Liver (tissue), 9 donors: ENCODE data around the gene TPSG1. TPM values are rescaled to one million over a fixed set of nuclear protein-coding genes. Genes with fewer than 3 reads are reported as not detected.

Experiments used
- DNase-seq: peaks from one replicate; pipeline ENCODE4 v3.0.0-alpha.2; 2017; ENCODE audit warnings: low spot score
- H3K27ac ChIP-seq, 2 donors: one replicate each; pipeline ENCODE4 v1.7.0; 2013; ENCODE audit warnings: inconsistent platforms in 2 of 2, low read length in 2 of 2, control low read depth in 1 of 2, low read depth in 1 of 2, mild to moderate bottlenecking in 1 of 2
- H3K27me3 ChIP-seq, 4 donors: one replicate each; pipeline versions ENCODE4 v1.6.1 to v1.7.0; 2013; ENCODE audit warnings: low read length in 3 of 4, inconsistent platforms in 1 of 4, mild to moderate bottlenecking in 1 of 4, moderate library complexity in 1 of 4; ENCODE audit not compliant: control insufficient read depth in 4 of 4, insufficient read depth in 4 of 4
- H3K36me3 ChIP-seq, 4 donors: one replicate each; pipeline versions ENCODE4 v1.6.1 to v1.7.0; 2013; ENCODE audit warnings: low read length in 3 of 4, mild to moderate bottlenecking in 3 of 4, low read depth in 1 of 4, moderate library complexity in 1 of 4; ENCODE audit not compliant: control insufficient read depth in 4 of 4, insufficient read depth in 3 of 4
- H3K4me1 ChIP-seq, 4 donors: one replicate each; pipeline versions ENCODE4 v1.6.1 to v1.7.0; 2013; ENCODE audit warnings: low read length in 3 of 4, mild to moderate bottlenecking in 3 of 4, moderate library complexity in 1 of 4; ENCODE audit not compliant: control insufficient read depth in 4 of 4, insufficient read depth in 4 of 4
- H3K4me3 ChIP-seq, 3 donors: one replicate each; pipeline versions ENCODE4 v1.6.1 to v1.7.0; 2013; ENCODE audit warnings: low read length in 3 of 3, control low read depth in 1 of 3, low read depth in 1 of 3, mild to moderate bottlenecking in 1 of 3
- H3K9ac ChIP-seq, 2 donors: one replicate each; pipeline ENCODE4 v1.7.0; 2013; ENCODE audit warnings: low read length in 2 of 2, mild to moderate bottlenecking in 2 of 2, moderate library complexity in 2 of 2, control low read depth in 1 of 2, low read depth in 1 of 2
- H3K9me3 ChIP-seq, 4 donors: one replicate each; pipeline versions ENCODE4 v1.6.1 to v1.7.0; 2013; ENCODE audit warnings: low read length in 3 of 4; ENCODE audit not compliant: control insufficient read depth in 4 of 4
- ATF3 ChIP-seq: IDR thresholded peaks from 2 replicates; pipeline ENCODE4 v1.6.1; 2016; ENCODE audit warnings: antibody characterized with exemption
- CTCF ChIP-seq: fragments of 150-350 bp; IDR thresholded peaks from 2 replicates; pipeline ENCODE4 v1.5.1; 2017; ENCODE audit warnings: improper control_type of control experiment, low read depth, low read length; ENCODE audit not compliant: missing input control
- EGR1 ChIP-seq, 2 donors: IDR thresholded peaks; 2 replicates each; pipeline ENCODE4 v1.6.1; 2016 to 2018; ENCODE audit warnings: antibody characterized with exemption in 2 of 2, low read depth in 2 of 2
- FOXA1 ChIP-seq: IDR thresholded peaks from 2 replicates; pipeline ENCODE4 v1.6.1; 2016; ENCODE audit warnings: antibody characterized with exemption
- FOXA2 ChIP-seq: IDR thresholded peaks from 2 replicates; pipeline ENCODE4 v1.6.1; 2016; ENCODE audit warnings: antibody characterized with exemption
- GABPA ChIP-seq, 2 donors: IDR thresholded peaks in 1 of 2; conservative IDR thresholded peaks in 1 of 2; 2 replicates each; pipeline ENCODE4 v1.6.1; 2016; ENCODE audit warnings: antibody characterized with exemption in 2 of 2, mild to moderate bottlenecking in 1 of 2, moderate library complexity in 1 of 2
- HNF4A ChIP-seq, 2 donors: conservative IDR thresholded peaks; 2 replicates each; pipeline ENCODE4 v1.6.1; 2016; ENCODE audit warnings: antibody characterized with exemption in 2 of 2, mild to moderate bottlenecking in 2 of 2
- HNF4G ChIP-seq: IDR thresholded peaks from 2 replicates; pipeline ENCODE4 v1.6.1; 2016; ENCODE audit warnings: antibody characterized with exemption
- JUND ChIP-seq, 2 donors: IDR thresholded peaks; 2 replicates each; pipeline ENCODE4 v1.6.1; 2016; ENCODE audit warnings: antibody characterized with exemption in 2 of 2
- MAX ChIP-seq: IDR thresholded peaks from 2 replicates; pipeline ENCODE4 v1.6.1; 2016; ENCODE audit warnings: antibody characterized with exemption
- NR2F2 ChIP-seq: IDR thresholded peaks from 2 replicates; pipeline ENCODE4 v1.6.1; 2016; ENCODE audit warnings: antibody characterized with exemption
- RAD21 ChIP-seq, 2 donors: IDR thresholded peaks; 2 replicates each; pipeline ENCODE4 v1.6.1; 2016; ENCODE audit warnings: antibody characterized with exemption in 2 of 2, mild to moderate bottlenecking in 2 of 2
- RXRA ChIP-seq, 2 donors: IDR thresholded peaks; 2 replicates each; pipeline ENCODE4 v1.6.1; 2017 to 2018; ENCODE audit warnings: antibody characterized with exemption in 2 of 2, mild to moderate bottlenecking in 1 of 2
- SP1 ChIP-seq: IDR thresholded peaks from 2 replicates; pipeline ENCODE4 v1.6.1; 2018; ENCODE audit warnings: antibody characterized with exemption, mild to moderate bottlenecking
- TAF1 ChIP-seq: conservative IDR thresholded peaks from 2 replicates; pipeline ENCODE4 v1.6.1; 2016; ENCODE audit warnings: antibody characterized with exemption, mild to moderate bottlenecking
- YY1 ChIP-seq: IDR thresholded peaks from 2 replicates; pipeline ENCODE4 v1.6.1; 2016; ENCODE audit warnings: antibody characterized with exemption, mild to moderate bottlenecking
- WGBS: extraction: QIAGEN DNeasy Blood & Tissue Kit; methylation state at CpG from one replicate; pipeline ENCODE4 v1.1.7; 2013; 5-methylcytosine and 5-hydroxymethylcytosine counted together
- polyA plus RNA-seq, 2 donors: library from polyadenylated mRNA; stranded (reverse) in 1 of 2; unstranded in 1 of 2; fragments of 200-250 nt in 1 of 2; fragments of >200 nt in 1 of 2; fragmentation: Nextera tagmentation in 1 of 2; extraction: Ambion mirVana in 1 of 2; gene quantifications; one replicate each; pipeline versions ENCODE4 v1.2.1 to v1.2.3, GENCODE V29; 2013 to 2015
- total RNA-seq, 2 donors: library from RNA; depleted of rRNA; stranded (reverse); fragments of >200 nt; gene quantifications; one replicate each; pipeline ENCODE4 v1.2.3, GENCODE V29; 2014
- TF ChIP-seq, protein P1 (sequence below): IDR thresholded peaks from 2 replicates; pipeline ENCODE4 v1.6.1; 2016; ENCODE audit warnings: antibody characterized with exemption, mild to moderate bottlenecking
- TF ChIP-seq, protein P2 (sequence below): IDR thresholded peaks from 2 replicates; pipeline ENCODE4 v1.6.1; 2016; ENCODE audit warnings: antibody characterized with exemption
- donor health status: healthy.
- donor health status: healthy.
- donor health status: healthy.
- donor health status: healthy.
- donor health status: healthy.

TPSG1 gene
- total and polyA plus RNA-seq, 4 donors = 0.55 TPM; not detected in 3

DNA sequence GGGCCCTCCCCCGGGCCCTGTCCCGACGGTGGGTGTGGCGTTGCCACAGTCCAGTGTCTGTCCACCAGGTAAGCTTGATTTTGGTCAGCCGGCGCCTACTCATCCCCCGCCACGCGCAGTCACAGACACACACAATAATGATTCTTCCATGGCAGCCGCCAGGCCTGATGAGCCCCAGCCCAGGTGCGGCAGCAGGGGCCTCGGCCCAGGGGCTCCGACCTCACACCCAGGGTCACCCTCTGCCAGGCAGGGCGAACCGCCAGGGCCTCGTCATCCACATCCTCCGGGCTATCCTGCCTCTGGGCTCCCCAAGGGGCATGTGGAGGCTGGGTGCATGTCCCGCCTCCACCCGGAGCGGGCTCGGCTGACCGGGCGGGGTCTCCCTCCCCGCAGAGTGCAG is 7.5 kb downstream of the TPSG1 start:
- no peak overlapping the region for H3K4me3 ChIP-seq
- H3K9ac ChIP-seq = no peak overlapping the region
- H3K27me3 ChIP-seq = no peaks in the 10 kb centered on the region
- no peak for TF ChIP-seq FOXA1
- no peak for TF ChIP-seq NR2F2
- no peak for TF ChIP-seq FOXA2
- TF ChIP-seq HNF4G = no peak
- TF ChIP-seq, protein P1, sequence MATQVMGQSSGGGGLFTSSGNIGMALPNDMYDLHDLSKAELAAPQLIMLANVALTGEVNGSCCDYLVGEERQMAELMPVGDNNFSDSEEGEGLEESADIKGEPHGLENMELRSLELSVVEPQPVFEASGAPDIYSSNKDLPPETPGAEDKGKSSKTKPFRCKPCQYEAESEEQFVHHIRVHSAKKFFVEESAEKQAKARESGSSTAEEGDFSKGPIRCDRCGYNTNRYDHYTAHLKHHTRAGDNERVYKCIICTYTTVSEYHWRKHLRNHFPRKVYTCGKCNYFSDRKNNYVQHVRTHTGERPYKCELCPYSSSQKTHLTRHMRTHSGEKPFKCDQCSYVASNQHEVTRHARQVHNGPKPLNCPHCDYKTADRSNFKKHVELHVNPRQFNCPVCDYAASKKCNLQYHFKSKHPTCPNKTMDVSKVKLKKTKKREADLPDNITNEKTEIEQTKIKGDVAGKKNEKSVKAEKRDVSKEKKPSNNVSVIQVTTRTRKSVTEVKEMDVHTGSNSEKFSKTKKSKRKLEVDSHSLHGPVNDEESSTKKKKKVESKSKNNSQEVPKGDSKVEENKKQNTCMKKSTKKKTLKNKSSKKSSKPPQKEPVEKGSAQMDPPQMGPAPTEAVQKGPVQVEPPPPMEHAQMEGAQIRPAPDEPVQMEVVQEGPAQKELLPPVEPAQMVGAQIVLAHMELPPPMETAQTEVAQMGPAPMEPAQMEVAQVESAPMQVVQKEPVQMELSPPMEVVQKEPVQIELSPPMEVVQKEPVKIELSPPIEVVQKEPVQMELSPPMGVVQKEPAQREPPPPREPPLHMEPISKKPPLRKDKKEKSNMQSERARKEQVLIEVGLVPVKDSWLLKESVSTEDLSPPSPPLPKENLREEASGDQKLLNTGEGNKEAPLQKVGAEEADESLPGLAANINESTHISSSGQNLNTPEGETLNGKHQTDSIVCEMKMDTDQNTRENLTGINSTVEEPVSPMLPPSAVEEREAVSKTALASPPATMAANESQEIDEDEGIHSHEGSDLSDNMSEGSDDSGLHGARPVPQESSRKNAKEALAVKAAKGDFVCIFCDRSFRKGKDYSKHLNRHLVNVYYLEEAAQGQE = no peak
- TF ChIP-seq GABPA (IDR thresholded peaks at IDR 0.05 in 1 of 2, conservative IDR thresholded peaks at IDR 0.05 in 1 of 2) = no peak
- no peak for TF ChIP-seq ATF3
- TF ChIP-seq, protein P2, sequence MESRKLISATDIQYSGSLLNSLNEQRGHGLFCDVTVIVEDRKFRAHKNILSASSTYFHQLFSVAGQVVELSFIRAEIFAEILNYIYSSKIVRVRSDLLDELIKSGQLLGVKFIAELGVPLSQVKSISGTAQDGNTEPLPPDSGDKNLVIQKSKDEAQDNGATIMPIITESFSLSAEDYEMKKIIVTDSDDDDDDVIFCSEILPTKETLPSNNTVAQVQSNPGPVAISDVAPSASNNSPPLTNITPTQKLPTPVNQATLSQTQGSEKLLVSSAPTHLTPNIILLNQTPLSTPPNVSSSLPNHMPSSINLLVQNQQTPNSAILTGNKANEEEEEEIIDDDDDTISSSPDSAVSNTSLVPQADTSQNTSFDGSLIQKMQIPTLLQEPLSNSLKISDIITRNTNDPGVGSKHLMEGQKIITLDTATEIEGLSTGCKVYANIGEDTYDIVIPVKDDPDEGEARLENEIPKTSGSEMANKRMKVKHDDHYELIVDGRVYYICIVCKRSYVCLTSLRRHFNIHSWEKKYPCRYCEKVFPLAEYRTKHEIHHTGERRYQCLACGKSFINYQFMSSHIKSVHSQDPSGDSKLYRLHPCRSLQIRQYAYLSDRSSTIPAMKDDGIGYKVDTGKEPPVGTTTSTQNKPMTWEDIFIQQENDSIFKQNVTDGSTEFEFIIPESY = no peak
- TF ChIP-seq RXRA (IDR thresholded peaks at IDR 0.05) = no peak
- no peak for TF ChIP-seq SP1
- no peak for TF ChIP-seq CTCF
- no peak for TF ChIP-seq EGR1 (IDR thresholded peaks at IDR 0.05; ENCODE audit: low read depth in 2 of 2)
- TF ChIP-seq TAF1 = no peak
- no peak for TF ChIP-seq RAD21 (IDR thresholded peaks at IDR 0.05)
- TF ChIP-seq YY1 = no peak
- TF ChIP-seq MAX = no peak
- no peak for TF ChIP-seq JUND (IDR thresholded peaks at IDR 0.05)
- no peak for TF ChIP-seq HNF4A (conservative IDR thresholded peaks at IDR 0.05)
- 93% methylated on average over 24 of the region's 24 CpGs for WGBS
- no peak overlapping the region for H3K27ac ChIP-seq
- H3K9me3 ChIP-seq = no peaks in the 10 kb centered on the region
- H3K4me1 ChIP-seq = no peaks in the 10 kb centered on the region
- peaks cover 0 to 65% (median 14%) of the 10 kb centered on the region in 4 donors for H3K36me3 ChIP-seq
- no peak for DNase-seq
